NCI-H82 treated with DMSO at 0.1 percent for 48 hours (cell line): Measurements from ENCODE around the gene OR6Q1.

Source experiments
- DNase-seq: peaks from one replicate; lab custom pipeline; 2025; ENCODE audit not compliant: unreplicated experiment; lab: John Stamatoyannopoulos, UW

Gene OR6Q1

DNA sequence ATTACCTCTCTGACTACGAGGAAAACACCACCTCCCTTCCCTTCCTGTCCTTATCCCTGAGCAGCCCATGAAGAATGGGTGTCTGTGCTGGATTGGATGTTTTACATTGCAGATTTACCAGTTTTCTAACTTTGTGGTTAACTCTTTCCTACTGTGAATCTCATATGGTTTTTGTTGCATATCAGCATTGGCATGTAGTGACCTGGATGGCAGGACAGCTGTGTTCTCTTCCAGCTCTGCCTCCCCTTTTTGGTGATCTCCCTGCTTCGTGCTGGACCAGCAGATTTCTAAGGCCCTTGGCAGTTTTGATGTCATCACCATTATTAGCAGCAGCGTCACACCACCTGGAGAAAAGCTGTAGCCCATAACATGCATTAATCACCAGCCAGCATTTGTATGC lies 26.7 kb downstream of the OR6Q1 start:
- DNase-seq = no peak

- DNase-seq = no peak
Measured at GRCh38 chr11:58058276-58059006, 27.7 kb downstream of the OR6Q1 start.

DNA sequence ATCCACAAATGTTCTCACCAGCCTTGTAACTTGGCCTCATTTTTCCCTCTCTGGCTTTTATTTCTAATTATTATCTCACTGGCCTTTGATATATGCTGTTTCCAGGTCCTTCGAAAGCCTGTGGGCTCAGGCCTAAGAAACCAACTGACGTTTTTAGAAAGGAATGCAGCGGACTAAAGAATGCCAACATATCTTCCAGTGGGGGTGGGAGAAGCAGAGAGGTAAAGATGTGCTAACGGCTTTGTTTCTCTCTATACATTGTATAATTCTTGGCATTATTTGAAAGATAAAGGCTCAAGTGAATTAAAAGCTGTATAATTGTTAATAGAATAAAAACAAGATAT lies 28.2 kb downstream of the OR6Q1 start:
- DNase-seq = no peak

- DNase-seq = no peak
Measured at GRCh38 chr11:58060535-58060934, 29.8 kb downstream of the OR6Q1 start.

DNA sequence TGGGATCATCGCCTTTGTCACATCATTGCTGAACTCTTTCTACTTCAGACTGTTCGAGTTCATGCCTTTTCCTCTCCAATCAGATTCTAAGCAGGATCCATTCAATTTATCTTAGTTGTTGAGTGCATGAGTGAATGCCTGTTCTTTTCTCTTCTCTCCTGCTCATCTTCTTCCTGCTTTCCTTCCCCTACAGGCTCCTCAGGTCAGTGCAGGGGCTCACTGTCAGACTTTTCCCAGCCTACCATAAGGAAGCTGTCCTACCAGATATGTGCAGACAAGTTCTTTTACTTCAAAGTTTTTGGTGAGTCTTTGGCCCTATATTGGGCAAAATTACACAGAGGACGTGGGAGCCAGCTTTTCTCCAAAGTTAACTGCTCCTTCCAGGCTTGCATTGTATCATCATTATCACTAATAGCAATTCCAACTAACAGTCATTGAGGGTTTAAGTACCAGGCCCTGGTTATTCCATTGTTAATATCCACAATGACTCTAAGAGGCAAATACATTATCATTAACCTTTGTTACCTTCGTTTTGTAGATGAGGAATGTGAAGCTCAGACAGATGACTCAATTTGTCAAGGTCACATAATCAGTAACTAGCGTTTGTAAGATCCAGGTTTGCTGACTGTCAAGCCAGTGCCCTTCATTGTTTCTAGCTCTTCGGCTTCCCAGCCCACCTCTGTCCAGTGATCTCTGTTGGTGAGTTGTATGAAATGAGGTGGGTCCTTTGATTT lies 30.4 kb downstream of the OR6Q1 start:
- no peak for DNase-seq

DNA sequence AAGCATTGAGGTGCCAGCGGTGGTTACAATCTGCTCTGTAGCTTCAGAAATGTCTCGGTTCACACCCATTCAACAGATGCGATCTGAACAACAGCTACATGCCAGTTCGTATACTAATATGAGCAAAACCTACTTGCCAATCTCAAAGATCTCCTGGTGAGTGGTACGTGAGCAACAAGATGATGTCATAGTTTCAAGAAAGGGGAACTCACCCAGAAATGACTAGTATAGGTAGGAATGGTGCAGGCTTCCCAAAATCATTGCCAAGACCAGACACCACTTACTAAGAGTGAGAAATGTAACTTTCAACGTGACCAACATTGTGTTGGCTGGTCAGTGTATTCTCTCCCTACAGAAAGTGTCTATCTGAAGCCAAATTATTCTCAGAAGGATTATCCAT lies 31.1 kb downstream of the OR6Q1 start:
- no peak for DNase-seq

GRCh38 chr11:58067685-58068084 lies 36.9 kb downstream of the OR6Q1 start:
- DNase-seq = no peak

DNA sequence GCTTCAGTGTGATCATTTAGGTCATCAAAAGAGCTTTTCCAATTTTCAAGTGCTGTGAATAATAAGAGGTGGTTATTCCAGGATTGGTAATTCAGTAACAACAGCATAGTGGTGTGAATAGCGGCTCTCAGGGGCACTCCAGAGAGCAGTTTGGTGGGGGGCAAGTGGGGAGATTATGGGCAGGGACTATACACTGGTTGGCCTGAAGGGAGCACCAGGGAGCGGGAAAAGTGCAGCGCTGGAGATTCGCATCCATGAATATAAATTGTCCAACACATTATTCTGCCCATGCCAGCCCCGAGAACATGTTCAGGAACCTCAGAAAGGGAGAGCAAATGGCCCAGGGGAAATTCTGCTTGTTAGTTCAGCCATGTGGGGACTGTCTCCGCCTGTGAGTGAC lies 37.9 kb downstream of the OR6Q1 start:
- DNase-seq = no peak

DNA sequence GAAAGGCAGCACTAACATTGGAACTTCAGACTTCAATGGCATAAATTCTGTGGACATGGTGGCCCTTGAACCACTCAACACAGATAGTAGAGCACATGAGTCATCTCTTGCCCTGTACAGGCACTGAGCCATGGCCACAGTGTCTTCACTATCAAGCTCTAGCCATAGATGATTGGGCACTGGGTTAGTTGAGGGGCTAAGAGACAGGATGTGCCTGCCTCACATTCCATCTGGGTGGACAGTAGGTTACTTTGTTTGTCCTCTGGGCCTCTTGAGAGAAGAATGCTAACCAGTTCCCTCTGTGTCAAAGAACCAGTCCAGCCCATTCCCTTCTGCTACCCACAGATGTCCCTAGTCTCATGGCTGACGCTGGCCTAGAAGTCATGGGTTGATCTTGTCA lies 39.8 kb downstream of the OR6Q1 start:
- no peak for DNase-seq

DNA sequence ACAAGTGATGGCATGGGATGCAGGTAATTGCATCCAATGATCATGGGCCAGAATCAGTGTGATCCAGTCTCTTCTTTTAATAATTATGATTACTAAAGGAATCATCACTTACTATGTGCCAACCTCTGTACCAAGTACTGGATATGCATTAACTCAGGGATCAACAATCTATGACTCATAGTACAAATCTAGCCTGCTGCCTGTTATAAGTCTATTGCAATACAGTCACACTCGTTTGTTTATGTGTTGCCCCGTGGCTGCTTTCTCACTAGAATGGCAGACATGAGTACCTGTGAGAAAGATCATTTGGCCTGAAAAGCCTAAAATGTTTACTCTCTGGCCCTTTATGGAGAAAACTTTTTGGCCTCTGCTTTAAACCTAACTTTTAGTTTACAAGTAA lies 45.0 kb downstream of the OR6Q1 start:
- no peak for DNase-seq
